Effector memory CD4-positive, alpha-beta T cell (primary cell): Measurements from ENCODE around the gene DEPDC4.
"Not testable (repeated sequence)": the region's sequence is repeated elsewhere in the genome, so short reads cannot be mapped to it uniquely, and the experiment has no call there.

ENCODE experiments used
- DNase-seq, 3 donors: peaks; one replicate each; pipeline ENCODE4 v3.0.0-alpha.2; 2020
- H3K27ac ChIP-seq: 2 replicates; pipeline ENCODE4 v1.7.0; 2013; ENCODE audit warnings: mild to moderate bottlenecking, low read length, moderate library complexity; ENCODE audit not compliant: insufficient read depth, poor library complexity, severe bottlenecking
- H3K27me3 ChIP-seq: replicated peaks from 2 replicates; pipeline ENCODE4 v1.7.0; 2013; ENCODE audit warnings: mild to moderate bottlenecking, low read length; ENCODE audit not compliant: insufficient read depth, control insufficient read depth, poor library complexity, severe bottlenecking
- H3K36me3 ChIP-seq: 2 replicates; pipeline ENCODE4 v1.7.0; 2013; ENCODE audit warnings: mild to moderate bottlenecking, low read length, moderate library complexity; ENCODE audit not compliant: control insufficient read depth, insufficient read depth
- H3K4me1 ChIP-seq: 2 replicates; pipeline ENCODE4 v1.7.0; 2013; ENCODE audit warnings: low read length, mild to moderate bottlenecking; ENCODE audit not compliant: control insufficient read depth, insufficient read depth, poor library complexity, severe bottlenecking
- H3K4me3 ChIP-seq: 2 replicates; pipeline ENCODE4 v1.7.0; 2013; ENCODE audit warnings: low read length, low read depth, mild to moderate bottlenecking; ENCODE audit not compliant: insufficient read depth, poor library complexity, severe bottlenecking
- H3K9me3 ChIP-seq: 2 replicates; pipeline ENCODE4 v1.7.0; 2013; ENCODE audit warnings: mild to moderate bottlenecking, low read length, moderate library complexity; ENCODE audit not compliant: control insufficient read depth

The DEPDC4 gene

DNA sequence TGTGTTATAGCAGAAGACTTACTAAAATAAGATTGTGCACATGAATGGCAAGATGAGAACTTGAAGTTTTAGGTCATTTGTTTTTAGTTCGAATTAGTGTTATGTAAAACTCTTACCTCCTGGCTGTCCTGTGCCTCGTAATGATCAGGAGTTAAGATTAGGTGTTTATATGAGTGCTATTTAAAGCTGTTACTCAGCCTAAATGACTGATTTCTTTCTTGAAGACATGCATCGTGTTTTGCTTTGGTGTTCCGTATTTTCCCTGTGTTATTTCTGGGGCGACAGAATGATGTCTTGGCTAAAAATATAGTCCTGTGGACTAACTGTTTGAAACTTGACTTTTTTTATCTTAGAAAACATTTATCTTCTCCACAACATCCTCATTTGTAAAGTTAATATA, 22.2 kb upstream of the DEPDC4 start:
- Histone ChIP-seq H3K27me3 (no peaks in the 10 kb centered on the region), H3K9me3 (no peaks in the 10 kb centered on the region), H3K36me3 (peaks cover 13% of the 10 kb centered on the region), H3K27ac (no peak overlapping the region), H3K4me3 (no peak overlapping the region), H3K4me1 (no peaks in the 10 kb centered on the region)
- no peak for DNase-seq

DNA sequence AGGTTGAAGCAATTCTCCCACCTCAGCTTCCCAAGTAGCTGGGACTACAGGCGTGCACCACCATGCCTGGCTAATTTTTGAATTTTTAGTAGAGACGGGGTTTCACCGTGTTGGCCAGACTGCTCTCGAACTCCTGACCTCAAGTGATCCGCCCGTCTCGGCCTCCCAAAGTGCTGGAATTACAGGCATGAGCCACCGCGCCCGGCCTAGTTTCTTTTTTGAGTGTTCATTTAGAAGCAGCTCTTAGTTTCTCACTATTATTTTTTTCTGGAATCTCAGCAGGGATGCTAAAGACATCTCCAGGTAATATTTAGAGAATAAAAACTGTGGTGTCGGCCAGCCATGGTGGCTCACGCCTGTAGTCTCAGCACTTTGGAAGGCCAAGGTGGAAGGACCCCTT, 17.7 kb upstream of the DEPDC4 start:
- not testable (repeated sequence) for DNase-seq, H3K27ac ChIP-seq, H3K4me1 ChIP-seq, H3K4me3 ChIP-seq, H3K27me3 ChIP-seq, H3K9me3 ChIP-seq
- peaks cover 14% of the 10 kb centered on the region for H3K36me3 ChIP-seq

DNA sequence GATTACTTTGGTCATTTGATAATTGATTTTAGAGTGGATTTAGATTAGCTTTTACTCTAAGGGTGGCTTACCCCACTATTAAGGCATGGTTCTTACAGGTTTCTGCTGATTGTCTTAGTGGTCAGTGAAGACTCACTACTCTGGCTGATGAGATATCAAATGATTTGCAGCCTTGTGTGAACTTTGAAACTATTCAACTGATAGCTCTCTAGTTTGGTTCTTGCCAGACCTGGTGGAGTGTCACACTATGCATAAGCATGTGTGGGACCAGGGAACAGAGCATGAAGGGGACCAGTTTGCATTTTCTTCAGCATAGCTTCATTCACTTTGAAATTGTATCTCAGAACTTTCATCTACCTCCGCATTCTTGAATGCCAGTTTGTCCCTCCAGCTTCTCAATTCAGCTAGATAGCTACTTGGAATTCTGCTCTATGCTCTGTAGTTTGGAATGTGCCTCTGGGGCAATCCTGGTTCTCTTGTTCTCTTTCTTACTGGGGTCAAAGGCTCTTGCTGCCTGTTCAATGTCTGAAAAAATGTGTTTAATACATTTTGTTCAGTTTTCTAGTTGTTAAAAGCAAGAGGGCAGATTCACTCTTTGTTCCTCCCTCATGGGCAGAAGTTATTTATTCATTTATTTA, 12.8 kb upstream of the DEPDC4 start:
- DNase-seq: no peak
- no peaks in the 10 kb centered on the region for H3K4me1 ChIP-seq
- no peaks in the 10 kb centered on the region for H3K9me3 ChIP-seq
- no peaks in the 10 kb centered on the region for H3K27me3 ChIP-seq
- H3K36me3 ChIP-seq: peaks cover 12% of the 10 kb centered on the region
- H3K4me3 ChIP-seq: no peak overlapping the region
- H3K27ac ChIP-seq: no peak overlapping the region

DNA sequence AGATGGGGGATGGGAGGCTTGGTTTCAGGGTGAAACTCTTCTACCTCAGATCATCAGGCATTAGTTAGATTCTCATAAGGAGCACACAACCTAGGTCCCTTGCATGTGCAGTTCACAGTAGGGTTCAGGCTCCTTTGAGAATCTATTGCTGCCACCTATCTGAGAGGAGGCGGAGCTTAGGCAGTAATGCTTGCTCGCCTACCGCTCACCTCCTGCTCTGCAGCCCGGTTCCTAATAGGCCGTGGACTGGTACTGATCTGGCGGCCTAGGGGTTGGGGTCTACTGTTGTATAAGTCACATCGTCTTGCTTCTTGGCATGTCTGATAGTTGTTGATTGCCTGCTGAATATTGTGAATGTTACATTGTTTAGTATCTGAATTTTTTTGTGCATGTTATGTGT, 12.3 kb upstream of the DEPDC4 start:
- H3K36me3 ChIP-seq: peaks cover 12% of the 10 kb centered on the region
- H3K9me3 ChIP-seq: no peaks in the 10 kb centered on the region
- DNase-seq: no peak
- H3K4me1 ChIP-seq: no peaks in the 10 kb centered on the region
- no peak overlapping the region for H3K4me3 ChIP-seq
- H3K27me3 ChIP-seq: no peaks in the 10 kb centered on the region
- H3K27ac ChIP-seq: no peak overlapping the region

DNA sequence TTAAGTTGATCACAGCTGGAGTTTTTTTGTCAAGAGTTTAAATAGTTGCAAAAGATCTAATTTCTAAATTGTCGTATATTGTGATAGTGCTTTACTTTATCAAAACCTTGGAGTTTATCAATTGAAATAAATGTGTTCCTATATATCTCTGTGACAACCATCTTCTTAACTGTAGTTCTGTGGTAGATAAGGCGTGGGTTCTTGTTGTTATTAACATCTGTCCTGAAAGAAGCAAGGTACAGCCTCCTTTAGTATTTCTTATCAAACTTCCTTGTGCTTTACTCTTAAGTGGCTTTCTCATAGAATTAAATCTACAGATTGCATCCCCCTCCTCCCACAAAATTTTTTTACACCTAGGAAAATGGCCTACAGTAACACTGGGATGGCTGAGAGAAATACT, 7.4 kb upstream of the DEPDC4 start:
- DNase-seq: no peak
- Histone ChIP-seq H3K36me3 (no peaks in the 10 kb centered on the region), H3K27me3 (no peaks in the 10 kb centered on the region), H3K9me3 (no peaks in the 10 kb centered on the region), H3K4me3 (no peak overlapping the region), H3K27ac (no peak overlapping the region), H3K4me1 (no peaks in the 10 kb centered on the region)

DNA sequence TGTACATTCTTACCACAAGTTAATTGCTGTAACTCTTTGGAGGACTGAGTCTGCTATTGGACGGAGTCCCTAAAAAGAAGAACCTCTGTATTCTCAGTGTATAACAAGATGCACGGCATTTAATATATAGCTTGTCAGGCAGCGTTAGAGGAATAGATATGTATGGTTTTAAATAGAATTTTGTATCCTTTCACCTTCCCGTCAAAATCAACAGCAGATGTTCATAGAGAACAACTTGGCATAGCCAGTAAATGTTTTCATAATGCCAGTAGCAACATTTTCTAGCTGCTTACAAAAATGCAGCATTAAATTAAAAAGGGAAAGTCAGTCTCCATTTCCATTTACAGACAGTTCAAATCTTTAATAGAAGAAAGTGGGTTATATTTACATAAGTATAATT, 6.9 kb upstream of the DEPDC4 start:
- H3K36me3 ChIP-seq: no peaks in the 10 kb centered on the region

DNA sequence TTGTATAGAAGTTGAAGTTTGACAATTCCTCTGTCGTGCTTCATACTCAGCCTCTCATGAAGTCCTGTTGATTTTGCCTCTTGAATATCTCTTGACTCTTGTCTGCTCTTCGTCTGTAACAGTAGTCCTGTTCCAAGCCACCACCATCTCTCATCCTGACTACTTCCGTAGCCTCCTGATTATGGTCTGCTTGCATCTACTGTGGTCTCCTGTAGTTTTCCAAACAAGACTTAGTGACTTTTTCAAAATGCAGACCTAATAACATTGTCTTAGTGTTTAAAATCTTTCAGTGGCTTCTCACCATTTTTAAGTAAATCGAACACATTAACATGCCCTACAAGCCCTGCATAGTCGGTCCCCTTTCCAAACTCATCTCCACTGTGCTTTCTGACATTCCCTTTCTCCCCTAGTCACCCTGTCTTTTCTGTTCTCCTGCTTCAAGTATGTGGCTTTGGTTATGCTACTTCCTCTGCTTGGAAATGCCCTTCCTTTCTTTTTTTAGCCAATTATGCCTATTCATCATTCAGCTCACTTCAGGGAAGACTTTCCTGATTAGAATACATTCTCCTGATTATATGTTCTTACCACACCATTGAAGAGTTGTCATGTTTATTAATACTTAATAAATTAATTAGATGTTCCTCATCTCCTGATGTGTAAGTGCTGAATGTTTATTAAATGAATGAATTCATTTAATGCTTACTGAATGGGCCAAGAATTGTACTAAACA, 2.1 kb upstream of the DEPDC4 start:
- Histone ChIP-seq H3K27me3 (no peaks in the 10 kb centered on the region), H3K36me3 (no peaks in the 10 kb centered on the region), H3K27ac (no peak overlapping the region), H3K9me3 (no peaks in the 10 kb centered on the region), H3K4me3 (no peak overlapping the region), H3K4me1 (peaks cover 11% of the 10 kb centered on the region)
- no peak for DNase-seq

More for the DNA sequence above, 6.9 kb upstream of the DEPDC4 start:
- no peak overlapping the region for H3K4me3 ChIP-seq
- H3K27ac ChIP-seq: no peak overlapping the region
- no peaks in the 10 kb centered on the region for H3K9me3 ChIP-seq
- H3K27me3 ChIP-seq: no peaks in the 10 kb centered on the region
- DNase-seq: no peak
- H3K4me1 ChIP-seq: peaks cover 3% of the 10 kb centered on the region

DNA sequence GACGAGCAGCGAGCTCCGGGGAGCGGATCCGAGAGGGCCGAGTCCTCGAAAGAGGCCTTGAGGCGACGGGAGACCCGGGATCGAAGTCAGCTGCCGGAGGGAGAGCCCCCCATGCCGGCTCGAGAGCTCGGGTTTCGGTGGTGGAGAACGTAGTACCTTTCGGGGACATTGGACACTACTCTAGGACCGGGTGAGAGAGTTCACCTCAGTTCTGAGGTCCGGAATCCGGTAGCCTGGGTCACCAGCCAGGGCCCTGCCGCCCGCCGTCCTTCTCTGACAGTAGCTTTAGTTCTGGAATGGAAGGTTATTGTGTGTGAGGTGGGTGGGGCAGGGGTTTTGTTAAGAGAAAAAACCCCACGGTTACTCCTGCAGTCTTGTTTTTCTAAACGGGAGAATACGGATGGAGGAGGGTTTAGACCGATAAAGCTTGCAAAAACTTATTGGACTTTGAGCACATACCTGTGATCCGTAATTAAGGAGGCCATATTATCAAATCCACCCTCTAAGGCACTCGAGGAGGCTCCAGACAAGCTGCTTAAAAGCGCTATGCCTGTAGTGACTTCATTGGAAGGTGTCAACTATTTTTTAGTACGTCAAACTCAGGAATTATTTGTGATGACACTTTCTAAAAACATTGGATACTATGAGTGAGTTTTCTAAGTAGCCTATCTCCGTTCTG, 863 bp upstream of the DEPDC4 start:
- H3K4me3 ChIP-seq: peak overlapping the region; percentile 87
- H3K27ac ChIP-seq: peak overlapping the region; percentile 79
- peak in 1 of 3 donors; percentile 6 for DNase-seq
- H3K27me3 ChIP-seq: no peaks in the 10 kb centered on the region
- no peaks in the 10 kb centered on the region for H3K9me3 ChIP-seq
- no peaks in the 10 kb centered on the region for H3K36me3 ChIP-seq
- peaks cover 11% of the 10 kb centered on the region for H3K4me1 ChIP-seq

DNA sequence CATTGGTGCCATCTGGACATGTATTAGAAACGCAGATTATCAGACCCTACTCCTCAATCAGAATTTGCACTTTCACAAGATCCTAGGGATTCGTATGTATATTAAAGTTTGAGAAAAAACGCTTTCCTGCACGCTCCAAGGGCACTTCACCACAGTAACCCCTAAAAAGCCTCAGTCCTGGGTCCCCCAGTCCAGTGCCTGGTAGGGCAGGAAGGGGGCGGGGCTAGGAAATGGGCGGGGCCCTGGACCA, 369 bp downstream of the DEPDC4 start:
- peak in 2 of 3 donors; percentile 88 to 90 for DNase-seq
- H3K36me3 ChIP-seq: no peaks in the 10 kb centered on the region
- peak overlapping the region; percentile 79 for H3K27ac ChIP-seq

More for the DNA sequence above, 369 bp downstream of the DEPDC4 start:
- Histone ChIP-seq H3K27me3 (no peaks in the 10 kb centered on the region), H3K4me3 (peak overlapping the region; percentile 87), H3K4me1 (peaks cover 11% of the 10 kb centered on the region), H3K9me3 (no peaks in the 10 kb centered on the region)
